ENCODE results near the gene REXO1.

The REXO1 gene

DNA sequence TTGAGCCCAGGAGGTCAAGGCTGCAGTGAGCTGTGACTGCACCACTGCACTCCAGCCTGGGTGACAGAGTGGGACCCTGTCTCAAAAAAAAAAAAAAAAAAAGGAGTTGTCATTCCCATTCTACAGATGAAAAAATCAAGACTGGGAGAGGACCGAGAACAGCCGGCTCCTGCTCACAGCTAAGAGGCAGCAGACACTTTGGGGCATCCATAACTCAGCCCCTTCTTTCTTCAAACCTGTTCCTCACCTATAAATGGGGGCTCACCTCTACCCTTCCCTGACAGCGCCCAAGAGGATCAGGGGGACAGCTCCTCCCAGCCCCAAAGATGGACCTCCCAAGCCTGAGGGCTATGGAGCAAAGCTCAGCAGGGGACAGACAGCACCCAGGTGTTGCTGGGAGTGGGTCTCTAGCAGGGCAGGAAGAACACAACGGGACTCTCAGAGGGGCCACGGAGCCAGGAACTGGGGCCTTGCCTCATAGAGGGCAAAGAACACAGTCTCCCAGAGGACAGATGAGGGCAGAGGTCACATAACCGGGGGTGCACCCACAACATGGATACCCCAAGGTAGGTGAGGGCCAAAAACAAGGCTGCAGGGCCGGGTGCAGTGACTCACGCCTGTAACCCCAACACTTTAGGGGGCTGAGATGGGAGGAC is 18.5 kb upstream of the REXO1 start:
- no peak for ATAC-seq (ENCODE audit: insufficient read depth, low read depth)
- Histone ChIP-seq H3K9ac (ENCODE audit: low read depth, low read length) (no peak overlapping the region), H2AFZ (ENCODE audit: low read depth, low read length) (no peak overlapping the region), H3K79me2 (ENCODE audit: insufficient read depth, low read length) (peaks cover 44% of the 10 kb centered on the region), H3K27me3 (ENCODE audit: insufficient read depth, low read length, poor library complexity) (no peaks in the 10 kb centered on the region), H4K20me1 (ENCODE audit: insufficient read depth, low read length) (peaks cover 16% of the 10 kb centered on the region), H3K36me3 (ENCODE audit: insufficient read depth, low read length) (peaks cover 5% of the 10 kb centered on the region), H3K4me1 (ENCODE audit: insufficient read depth, low read length) (peaks cover 22% of the 10 kb centered on the region), H3K27ac (ENCODE audit: low read length) (no peak overlapping the region), H3K4me3 (ENCODE audit: low read depth in 1 of 2, low read length in 2 of 2) (no peak overlapping the region), H3K4me2 (ENCODE audit: insufficient read depth, low read length) (no peak overlapping the region), H3K9me3 (ENCODE audit: insufficient read depth, low read length, severe bottlenecking) (no peaks in the 10 kb centered on the region)
- TF ChIP-seq EZH2 (IDR thresholded peaks at IDR 0.05; ENCODE audit: borderline replicate concordance, low read depth, low read length, severe bottlenecking): no peak
- TF ChIP-seq, protein P1, sequence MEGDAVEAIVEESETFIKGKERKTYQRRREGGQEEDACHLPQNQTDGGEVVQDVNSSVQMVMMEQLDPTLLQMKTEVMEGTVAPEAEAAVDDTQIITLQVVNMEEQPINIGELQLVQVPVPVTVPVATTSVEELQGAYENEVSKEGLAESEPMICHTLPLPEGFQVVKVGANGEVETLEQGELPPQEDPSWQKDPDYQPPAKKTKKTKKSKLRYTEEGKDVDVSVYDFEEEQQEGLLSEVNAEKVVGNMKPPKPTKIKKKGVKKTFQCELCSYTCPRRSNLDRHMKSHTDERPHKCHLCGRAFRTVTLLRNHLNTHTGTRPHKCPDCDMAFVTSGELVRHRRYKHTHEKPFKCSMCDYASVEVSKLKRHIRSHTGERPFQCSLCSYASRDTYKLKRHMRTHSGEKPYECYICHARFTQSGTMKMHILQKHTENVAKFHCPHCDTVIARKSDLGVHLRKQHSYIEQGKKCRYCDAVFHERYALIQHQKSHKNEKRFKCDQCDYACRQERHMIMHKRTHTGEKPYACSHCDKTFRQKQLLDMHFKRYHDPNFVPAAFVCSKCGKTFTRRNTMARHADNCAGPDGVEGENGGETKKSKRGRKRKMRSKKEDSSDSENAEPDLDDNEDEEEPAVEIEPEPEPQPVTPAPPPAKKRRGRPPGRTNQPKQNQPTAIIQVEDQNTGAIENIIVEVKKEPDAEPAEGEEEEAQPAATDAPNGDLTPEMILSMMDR (IDR thresholded peaks at IDR 0.05; ENCODE audit: borderline replicate concordance, extremely low read depth, low read length, poor library complexity, severe bottlenecking): no peak
- DNase-seq: no peak

DNA sequence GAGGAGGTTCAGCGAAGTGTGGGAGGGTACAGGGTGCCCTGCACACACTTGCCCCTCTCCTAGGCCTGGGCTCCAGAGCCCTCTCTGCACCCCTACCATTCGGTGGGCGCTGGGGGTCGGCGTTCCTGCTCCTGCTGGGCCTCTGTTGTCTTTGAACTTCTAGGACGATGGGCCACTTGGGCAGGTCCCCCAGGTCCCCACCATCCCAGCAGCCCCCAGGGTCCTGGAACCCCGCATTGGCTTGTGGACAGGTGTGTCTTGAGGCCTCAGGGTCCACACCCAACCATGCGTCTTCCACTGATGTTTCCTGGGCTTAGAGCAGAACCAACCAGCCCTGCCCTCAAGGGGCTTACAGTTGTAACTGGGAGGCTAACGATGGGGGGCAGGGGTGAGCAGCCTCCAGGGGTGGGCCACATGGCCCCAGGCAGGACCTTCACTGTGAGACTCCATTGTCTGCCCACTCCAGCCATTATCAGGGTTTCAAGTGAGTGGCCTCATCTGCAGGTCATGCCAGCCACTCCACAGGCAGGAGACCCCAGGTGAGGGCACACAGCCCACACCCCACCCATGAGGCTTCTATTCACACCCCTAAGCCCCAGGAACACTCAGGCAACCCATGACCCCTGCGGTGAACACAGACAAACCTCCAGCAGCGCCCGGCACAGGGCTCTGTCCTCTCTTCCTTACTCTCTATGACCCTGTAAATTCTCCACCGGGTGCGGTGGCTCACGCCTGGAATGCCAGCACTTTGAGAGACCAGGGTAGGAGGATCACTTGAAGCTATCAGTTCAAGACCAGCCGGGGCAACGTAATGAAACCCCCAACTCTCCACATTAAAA is 17.1 kb upstream of the REXO1 start:
- ATAC-seq (ENCODE audit: insufficient read depth, low read depth): no peak

DNA sequence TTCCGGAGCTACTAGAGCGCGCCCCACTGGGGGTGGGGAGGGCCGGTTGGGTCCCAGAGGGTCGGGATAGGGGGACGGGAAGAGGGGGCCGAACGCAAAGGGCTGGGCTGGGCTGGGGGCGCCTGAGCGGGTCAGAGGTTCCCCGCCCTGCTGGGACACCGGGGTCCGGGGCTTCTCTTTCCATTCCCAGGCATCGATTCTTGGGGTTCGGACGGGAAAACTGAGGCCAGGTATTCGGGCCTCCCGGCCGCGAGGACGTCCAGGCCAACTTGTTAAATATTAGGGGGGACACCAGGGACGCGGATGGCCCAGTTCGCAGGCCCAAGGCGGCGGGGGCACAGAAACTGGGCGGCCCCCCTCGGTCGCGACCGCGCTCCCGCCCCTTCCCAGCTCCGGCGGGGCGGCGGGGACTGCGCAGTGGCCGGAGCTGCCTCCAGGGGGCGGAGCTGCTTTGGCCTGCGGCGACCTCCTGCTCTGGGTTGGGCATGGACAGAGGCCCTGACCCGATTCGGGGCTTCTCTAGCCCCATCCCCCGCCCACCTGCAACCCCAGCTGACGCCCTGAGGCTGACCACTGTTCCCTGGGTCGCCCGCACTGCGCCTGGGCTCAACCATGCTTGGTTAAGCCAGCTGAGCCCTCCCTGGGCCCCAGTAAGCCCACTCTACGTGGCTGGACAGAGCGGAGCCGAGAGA is 16.3 kb upstream of the REXO1 start:
- Histone ChIP-seq H3K9me3 (ENCODE audit: insufficient read depth, low read length, severe bottlenecking) (no peaks in the 10 kb centered on the region), H3K4me3 (ENCODE audit: low read depth in 1 of 2, low read length in 2 of 2) (peak overlapping the region; percentile 67 to 71; a peak in 3 of 4 replicates), H3K27me3 (ENCODE audit: insufficient read depth, low read length, poor library complexity) (no peaks in the 10 kb centered on the region), H3K9ac (ENCODE audit: low read depth, low read length) (peak overlapping the region; percentile 75), H3K4me1 (ENCODE audit: insufficient read depth, low read length) (peaks cover 37% of the 10 kb centered on the region), H3K79me2 (ENCODE audit: insufficient read depth, low read length) (peaks cover 52% of the 10 kb centered on the region), H3K27ac (ENCODE audit: low read length) (peak overlapping the region; percentile 83), H3K36me3 (ENCODE audit: insufficient read depth, low read length) (no peaks in the 10 kb centered on the region), H2AFZ (ENCODE audit: low read depth, low read length) (peak overlapping the region; percentile 73), H3K4me2 (ENCODE audit: insufficient read depth, low read length) (peak overlapping the region; percentile 80), H4K20me1 (ENCODE audit: insufficient read depth, low read length) (peaks cover 30% of the 10 kb centered on the region)
- TF ChIP-seq EZH2 (IDR thresholded peaks at IDR 0.05; ENCODE audit: borderline replicate concordance, low read depth, low read length, severe bottlenecking): no peak
- TF ChIP-seq, protein P1 (IDR thresholded peaks at IDR 0.05; ENCODE audit: borderline replicate concordance, extremely low read depth, low read length, poor library complexity, severe bottlenecking): peak; percentile 75
- DNase-seq: peak; percentile 65
- ATAC-seq (ENCODE audit: insufficient read depth, low read depth): peak; percentile 50

More for the DNA sequence above, 17.1 kb upstream of the REXO1 start:
- DNase-seq: no peak
- peak overlapping the region; percentile 80 for H3K4me2 ChIP-seq (ENCODE audit: insufficient read depth, low read length)
- no peaks in the 10 kb centered on the region for H3K27me3 ChIP-seq (ENCODE audit: insufficient read depth, low read length, poor library complexity)
- H3K4me1 ChIP-seq (ENCODE audit: insufficient read depth, low read length): peaks cover 31% of the 10 kb centered on the region
- H3K27ac ChIP-seq (ENCODE audit: low read length): peak overlapping the region; percentile 83
- H3K36me3 ChIP-seq (ENCODE audit: insufficient read depth, low read length): no peaks in the 10 kb centered on the region
- no peaks in the 10 kb centered on the region for H3K9me3 ChIP-seq (ENCODE audit: insufficient read depth, low read length, severe bottlenecking)
- H3K79me2 ChIP-seq (ENCODE audit: insufficient read depth, low read length): peaks cover 48% of the 10 kb centered on the region
- no peak for TF ChIP-seq EZH2 (IDR thresholded peaks at IDR 0.05; ENCODE audit: borderline replicate concordance, low read depth, low read length, severe bottlenecking)
- TF ChIP-seq, protein P1 (IDR thresholded peaks at IDR 0.05; ENCODE audit: borderline replicate concordance, extremely low read depth, low read length, poor library complexity, severe bottlenecking): no peak
- H3K9ac ChIP-seq (ENCODE audit: low read depth, low read length): peak overlapping the region; percentile 75
- peak overlapping the region; percentile 67 to 71; a peak in 3 of 4 replicates for H3K4me3 ChIP-seq (ENCODE audit: low read depth in 1 of 2, low read length in 2 of 2)
- H2AFZ ChIP-seq (ENCODE audit: low read depth, low read length): peak overlapping the region; percentile 73; the same call in 1 of the 2 replicates
- H4K20me1 ChIP-seq (ENCODE audit: insufficient read depth, low read length): peaks cover 25% of the 10 kb centered on the region
